ENCODE results near the gene SLC10A7.

- TF ChIP-seq CTCF (IDR thresholded peaks at IDR 0.05) (no peak), POLR2AphosphoS5 (IDR thresholded peaks at IDR 0.05) (no peak), POLR2A (IDR thresholded peaks at IDR 0.05) (no peak)
These were observed 132.2 kb downstream of the SLC10A7 start for GRCh38 chr4:146389561-146389960.
